Measurements from ENCODE around the gene LAMA4. TPM values are rescaled to one million over a fixed set of nuclear protein-coding genes. Genes with fewer than 3 reads are reported as not detected.

Gene LAMA4
- total RNA-seq, 1 experiment from 2014 or later: 9.4 TPM

DNA sequence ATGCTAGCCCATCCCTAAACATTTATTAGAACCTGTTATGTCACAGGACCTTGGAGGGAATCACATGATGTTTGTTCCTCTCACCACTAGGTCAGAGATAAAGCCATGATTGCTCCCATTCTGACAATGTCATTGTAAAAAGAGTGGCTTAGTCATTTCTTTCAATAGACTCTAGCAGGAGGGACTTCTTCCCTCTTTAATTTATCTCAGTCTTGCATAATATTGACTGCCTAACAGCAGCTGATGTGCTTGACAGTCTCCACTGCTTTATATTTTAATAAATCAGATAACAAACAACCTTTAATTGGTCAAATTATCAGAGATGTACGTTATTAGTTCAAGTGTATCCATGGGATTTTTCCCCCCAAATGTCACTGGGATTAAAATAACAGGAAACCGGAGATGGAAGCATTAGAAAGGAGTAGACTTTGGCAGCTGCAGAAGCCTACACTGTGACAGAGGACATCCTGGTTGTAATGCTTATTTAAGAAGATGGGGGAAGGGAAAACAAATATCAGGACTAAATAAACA is 39.6 kb downstream of the LAMA4 start:
- intact Hi-C loops (cut with micrococcal nuclease): loop anchor here (1.0 to 2.0 kb wide), 2 partner anchors 11 to 16 kb away; no protein-coding TSS in a partner anchor
- POLR2A ChIA-PET (ENCODE audit: unreplicated experiment): interaction anchor here (0.6 kb wide), 1 partner anchor 141 kb away, joined by 3 read pairs; no protein-coding TSS in a partner anchor
- Histone ChIP-seq H3K9me2 (replicated peaks; ENCODE audit: low read length) (no peaks in the 10 kb centered on the region), H3K9me3 (ENCODE audit: low read length) (no peaks in the 10 kb centered on the region), H3K4me2 (ENCODE audit: low read length) (peak overlapping the region; percentile 67), H3K79me2 (ENCODE audit: low read length) (no peaks in the 10 kb centered on the region), H4K20me1 (ENCODE audit: low read length) (no peaks in the 10 kb centered on the region), H3K27ac (ENCODE audit: low read length) (peak overlapping the region; percentile 82), H3K27me3 (ENCODE audit: low read length) (no peaks in the 10 kb centered on the region), H3K4me1 (ENCODE audit: insufficient read depth, low read length) (peaks cover 39% of the 10 kb centered on the region), H2AFZ (ENCODE audit: low read length) (no peak overlapping the region), H3F3A (ENCODE audit: low read length, unreplicated experiment) (no peaks in the 10 kb centered on the region), H3K9ac (ENCODE audit: low read length) (peak overlapping the region; percentile 24; the same call in 1 of the 2 replicates), H3K4me3 (ENCODE audit: low read length) (peak overlapping the region; percentile 29; the same call in 1 of the 2 replicates), H3K36me3 (ENCODE audit: low read depth, low read length) (no peaks in the 10 kb centered on the region)
- TSS peak; percentile 39 for BruUV-seq (replicated peaks)
- ATAC-seq (peak; percentile 86), DNase-seq (peak; percentile 84)
- CTCF ChIA-PET: no interaction called here
- no peak for TF ChIP-seq CTCF (conservative IDR thresholded peaks at IDR 0.05; ENCODE audit: low read depth, low read length)
- no peak for TF ChIP-seq EZH2 (IDR thresholded peaks at IDR 0.05; ENCODE audit: low read length, unreplicated experiment)
- no peak for TF ChIP-seq EZH2phosphoT487 (IDR thresholded peaks at IDR 0.05; ENCODE audit: borderline replicate concordance, low read length)

DNA sequence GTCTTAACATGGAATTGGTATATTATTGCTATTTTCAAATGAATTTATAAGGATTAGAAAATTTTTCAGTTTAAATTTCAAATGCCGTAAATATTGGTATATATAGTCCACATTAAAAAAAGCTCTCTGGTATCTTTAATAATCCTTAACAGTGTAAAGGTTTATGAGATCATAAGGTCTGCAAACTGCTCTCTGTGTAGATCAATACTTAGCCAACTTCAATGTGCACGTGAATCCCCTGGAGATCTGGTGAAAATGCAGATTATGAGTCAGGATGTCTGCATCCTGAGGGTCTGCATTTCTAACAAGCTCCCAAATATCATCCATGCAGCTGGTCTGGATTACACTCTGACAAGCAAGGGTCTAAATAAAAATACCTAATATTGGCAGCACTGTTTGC is 43.5 kb downstream of the LAMA4 start:
- H3F3A ChIP-seq (ENCODE audit: low read length, unreplicated experiment): no peaks in the 10 kb centered on the region
- no peaks in the 10 kb centered on the region for H3K27me3 ChIP-seq (ENCODE audit: low read length)
- H2AFZ ChIP-seq (ENCODE audit: low read length): no peak overlapping the region
- no peaks in the 10 kb centered on the region for H3K9me2 ChIP-seq (replicated peaks; ENCODE audit: low read length)
- H3K4me2 ChIP-seq (ENCODE audit: low read length): no peak overlapping the region
- POLR2A ChIA-PET (ENCODE audit: unreplicated experiment): no interaction called here
- BruUV-seq (replicated peaks): no TSS peak
- ATAC-seq: no peak
- DNase-seq: no peak
- intact Hi-C loops (cut with micrococcal nuclease): no loop called here
- H3K9ac ChIP-seq (ENCODE audit: low read length): no peak overlapping the region
- H3K36me3 ChIP-seq (ENCODE audit: low read depth, low read length): no peaks in the 10 kb centered on the region
- no peak overlapping the region for H3K4me3 ChIP-seq (ENCODE audit: low read length)
- no peaks in the 10 kb centered on the region for H3K9me3 ChIP-seq (ENCODE audit: low read length)
- H3K79me2 ChIP-seq (ENCODE audit: low read length): no peaks in the 10 kb centered on the region
- CTCF ChIA-PET: no interaction called here
- no peak overlapping the region for H3K27ac ChIP-seq (ENCODE audit: low read length)
- no peaks in the 10 kb centered on the region for H4K20me1 ChIP-seq (ENCODE audit: low read length)
- TF ChIP-seq CTCF (conservative IDR thresholded peaks at IDR 0.05; ENCODE audit: low read depth, low read length): no peak
- TF ChIP-seq EZH2 (IDR thresholded peaks at IDR 0.05; ENCODE audit: low read length, unreplicated experiment): no peak
- TF ChIP-seq EZH2phosphoT487 (IDR thresholded peaks at IDR 0.05; ENCODE audit: borderline replicate concordance, low read length): no peak
- peaks cover 38% of the 10 kb centered on the region for H3K4me1 ChIP-seq (ENCODE audit: insufficient read depth, low read length)

- Histone ChIP-seq H3K9ac (ENCODE audit: low read length) (no peak overlapping the region), H2AFZ (ENCODE audit: low read length) (no peak overlapping the region), H3F3A (ENCODE audit: low read length, unreplicated experiment) (no peaks in the 10 kb centered on the region), H3K4me1 (ENCODE audit: insufficient read depth, low read length) (peaks cover 39% of the 10 kb centered on the region), H3K9me3 (ENCODE audit: low read length) (no peaks in the 10 kb centered on the region), H3K4me3 (ENCODE audit: low read length) (no peak overlapping the region), H3K36me3 (ENCODE audit: low read depth, low read length) (no peaks in the 10 kb centered on the region), H3K27ac (ENCODE audit: low read length) (no peak overlapping the region), H3K9me2 (replicated peaks; ENCODE audit: low read length) (no peaks in the 10 kb centered on the region), H3K4me2 (ENCODE audit: low read length) (no peak overlapping the region), H3K79me2 (ENCODE audit: low read length) (no peaks in the 10 kb centered on the region), H4K20me1 (ENCODE audit: low read length) (no peaks in the 10 kb centered on the region), H3K27me3 (ENCODE audit: low read length) (no peaks in the 10 kb centered on the region)
- intact Hi-C loops (cut with micrococcal nuclease): no loop called here
- ChIA-PET POLR2A (ENCODE audit: unreplicated experiment) (no interaction called here), CTCF (no interaction called here)
- no peak for TF ChIP-seq EZH2 (IDR thresholded peaks at IDR 0.05; ENCODE audit: low read length, unreplicated experiment)
- ATAC-seq (no peak), DNase-seq (no peak)
- BruUV-seq (replicated peaks): no TSS peak
Observed at GRCh38 chr6:112209131-112209530, 45.2 kb downstream of the LAMA4 start.
